ENCODE measurements around the gene SNX12. TPM values are rescaled to one million over a fixed set of nuclear protein-coding genes. Genes with fewer than 3 reads are reported as not detected.
A peak's percentile ranks its signal among the peaks of the same experiment; 100 is the strongest.

SNX12 gene
- total RNA-seq, 1 donor from 2014 or later: 78.3 TPM

DNA sequence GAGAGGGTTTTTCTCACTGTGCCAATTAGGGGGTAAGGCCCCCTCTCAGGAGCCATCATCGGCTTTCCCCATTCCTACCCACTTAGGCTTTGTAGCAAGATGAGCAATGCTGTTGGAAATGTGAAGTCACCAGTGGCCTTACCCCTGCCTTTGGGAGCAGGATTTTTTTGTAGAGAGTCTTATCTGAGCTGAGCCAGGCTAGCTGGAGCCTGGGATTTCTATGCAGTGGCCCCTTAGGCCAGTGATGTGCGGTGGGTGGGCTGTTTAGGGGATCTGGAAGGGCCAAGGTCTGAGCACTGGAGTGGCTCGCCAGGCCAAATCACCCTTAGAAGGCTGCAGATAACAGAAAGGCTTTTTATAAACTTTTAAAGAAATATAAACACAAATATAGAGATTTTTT, 34.2 kb upstream of the SNX12 start:
- peaks cover 58% of the 10 kb centered on the region for H3K4me1 Mint-ChIP-seq
- no peak for DNase-seq (ENCODE audit: low read depth, low spot score)
- H3K9me3 Mint-ChIP-seq: peaks cover 4% of the 10 kb centered on the region
- peak overlapping the region; percentile 75 for H3K4me3 Mint-ChIP-seq
- H3K36me3 Mint-ChIP-seq (ENCODE audit: low read depth): peaks cover 5% of the 10 kb centered on the region
- H3K27ac Mint-ChIP-seq (ENCODE audit: unreplicated experiment): no peak overlapping the region
- TF ChIP-seq, protein P1, sequence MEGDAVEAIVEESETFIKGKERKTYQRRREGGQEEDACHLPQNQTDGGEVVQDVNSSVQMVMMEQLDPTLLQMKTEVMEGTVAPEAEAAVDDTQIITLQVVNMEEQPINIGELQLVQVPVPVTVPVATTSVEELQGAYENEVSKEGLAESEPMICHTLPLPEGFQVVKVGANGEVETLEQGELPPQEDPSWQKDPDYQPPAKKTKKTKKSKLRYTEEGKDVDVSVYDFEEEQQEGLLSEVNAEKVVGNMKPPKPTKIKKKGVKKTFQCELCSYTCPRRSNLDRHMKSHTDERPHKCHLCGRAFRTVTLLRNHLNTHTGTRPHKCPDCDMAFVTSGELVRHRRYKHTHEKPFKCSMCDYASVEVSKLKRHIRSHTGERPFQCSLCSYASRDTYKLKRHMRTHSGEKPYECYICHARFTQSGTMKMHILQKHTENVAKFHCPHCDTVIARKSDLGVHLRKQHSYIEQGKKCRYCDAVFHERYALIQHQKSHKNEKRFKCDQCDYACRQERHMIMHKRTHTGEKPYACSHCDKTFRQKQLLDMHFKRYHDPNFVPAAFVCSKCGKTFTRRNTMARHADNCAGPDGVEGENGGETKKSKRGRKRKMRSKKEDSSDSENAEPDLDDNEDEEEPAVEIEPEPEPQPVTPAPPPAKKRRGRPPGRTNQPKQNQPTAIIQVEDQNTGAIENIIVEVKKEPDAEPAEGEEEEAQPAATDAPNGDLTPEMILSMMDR (conservative IDR thresholded peaks at IDR 0.05): no peak
- H3K27me3 Mint-ChIP-seq (ENCODE audit: low read depth): peaks cover 28% of the 10 kb centered on the region

DNA sequence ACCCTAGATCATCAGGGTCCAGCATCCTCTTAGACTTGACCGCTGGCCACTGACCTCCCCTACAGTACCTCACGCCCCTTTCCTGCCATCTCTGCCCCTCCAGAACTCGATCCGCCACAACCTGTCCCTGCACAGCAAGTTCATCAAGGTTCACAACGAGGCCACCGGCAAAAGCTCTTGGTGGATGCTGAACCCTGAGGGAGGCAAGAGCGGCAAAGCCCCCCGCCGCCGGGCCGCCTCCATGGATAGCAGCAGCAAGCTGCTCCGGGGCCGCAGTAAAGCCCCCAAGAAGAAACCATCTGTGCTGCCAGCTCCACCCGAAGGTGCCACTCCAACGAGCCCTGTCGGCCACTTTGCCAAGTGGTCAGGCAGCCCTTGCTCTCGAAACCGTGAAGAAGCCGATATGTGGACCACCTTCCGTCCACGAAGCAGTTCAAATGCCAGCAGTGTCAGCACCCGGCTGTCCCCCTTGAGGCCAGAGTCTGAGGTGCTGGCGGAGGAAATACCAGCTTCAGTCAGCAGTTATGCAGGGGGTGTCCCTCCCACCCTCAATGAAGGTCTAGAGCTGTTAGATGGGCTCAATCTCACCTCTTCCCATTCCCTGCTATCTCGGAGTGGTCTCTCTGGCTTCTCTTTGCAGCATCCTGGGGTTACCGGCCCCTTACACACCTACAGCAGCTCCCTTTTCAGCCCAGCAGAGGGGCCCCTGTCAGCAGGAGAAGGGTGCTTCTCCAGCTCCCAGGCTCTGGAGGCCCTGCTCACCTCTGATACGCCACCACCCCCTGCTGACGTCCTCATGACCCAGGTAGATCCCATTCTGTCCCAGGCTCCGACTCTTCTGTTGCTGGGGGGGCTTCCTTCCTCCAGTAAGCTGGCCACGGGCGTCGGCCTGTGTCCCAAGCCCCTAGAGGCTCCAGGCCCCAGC, 32.7 kb upstream of the SNX12 start:
- Mint-ChIP-seq H3K4me1 (peaks cover 51% of the 10 kb centered on the region), H3K36me3 (ENCODE audit: low read depth) (peaks cover 5% of the 10 kb centered on the region), H3K9me3 (no peaks in the 10 kb centered on the region), H3K27ac (ENCODE audit: unreplicated experiment) (no peak overlapping the region), H3K27me3 (ENCODE audit: low read depth) (peaks cover 38% of the 10 kb centered on the region), H3K4me3 (no peak overlapping the region)
- TF ChIP-seq, protein P1 (conservative IDR thresholded peaks at IDR 0.05): no peak
- DNase-seq (ENCODE audit: low read depth, low spot score): no peak

DNA sequence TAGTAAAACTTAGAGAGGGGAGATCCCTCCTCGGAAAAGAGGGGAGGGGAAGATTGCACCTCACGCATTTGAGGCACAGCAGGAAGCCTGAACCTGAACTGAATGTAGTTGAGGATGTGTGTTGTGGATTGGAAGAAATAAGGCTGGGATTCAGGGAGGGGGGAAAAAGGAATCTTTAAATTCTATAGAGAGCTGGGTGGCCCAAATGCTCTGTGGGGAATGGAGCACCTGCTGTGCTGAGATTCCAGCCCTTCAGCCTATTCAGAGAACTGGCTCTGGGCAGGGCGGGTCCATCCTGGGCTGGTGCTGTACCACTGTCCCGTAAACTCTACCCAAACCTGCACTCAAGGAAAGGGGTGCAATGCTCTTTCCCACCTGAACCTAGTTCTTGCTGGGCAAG, 31.6 kb upstream of the SNX12 start:
- Mint-ChIP-seq H3K27me3 (ENCODE audit: low read depth) (peaks cover 41% of the 10 kb centered on the region), H3K36me3 (ENCODE audit: low read depth) (peaks cover 5% of the 10 kb centered on the region), H3K27ac (ENCODE audit: unreplicated experiment) (no peak overlapping the region), H3K4me3 (peak overlapping the region; percentile 69), H3K9me3 (no peaks in the 10 kb centered on the region), H3K4me1 (peaks cover 51% of the 10 kb centered on the region)
- no peak for DNase-seq (ENCODE audit: low read depth, low spot score)
- TF ChIP-seq, protein P1 (conservative IDR thresholded peaks at IDR 0.05): no peak

DNA sequence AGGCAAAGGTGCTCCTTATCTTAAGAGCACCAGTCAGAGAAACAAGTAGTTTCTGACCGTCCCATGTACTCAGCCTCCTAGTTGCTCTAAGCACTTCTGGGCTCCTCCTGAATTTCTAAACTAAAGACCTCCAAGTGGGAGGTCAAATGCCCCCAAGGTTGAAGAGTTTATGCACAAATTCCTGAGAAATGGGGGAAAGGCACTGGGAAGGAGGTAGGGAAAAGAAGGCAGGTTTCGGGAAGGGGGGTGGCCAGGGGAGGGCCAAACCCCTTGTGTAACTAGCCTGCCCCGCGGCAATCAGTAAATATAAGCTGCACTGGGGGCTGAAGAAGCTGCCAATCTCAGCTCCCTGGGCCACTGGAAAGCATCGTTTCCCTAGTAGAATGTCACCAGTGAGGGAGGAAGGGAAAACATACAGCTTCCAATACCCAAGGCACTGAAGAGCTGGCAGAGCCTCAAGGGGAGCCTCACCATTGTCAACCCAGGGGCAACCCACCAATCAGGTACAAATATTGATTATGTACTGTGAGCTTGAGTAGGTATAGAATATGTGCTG, 30.9 kb upstream of the SNX12 start:
- no peaks in the 10 kb centered on the region for H3K9me3 Mint-ChIP-seq
- H3K36me3 Mint-ChIP-seq (ENCODE audit: low read depth): peaks cover 3% of the 10 kb centered on the region
- H3K27ac Mint-ChIP-seq (ENCODE audit: unreplicated experiment): no peak overlapping the region
- DNase-seq (ENCODE audit: low read depth, low spot score): no peak
- peaks cover 43% of the 10 kb centered on the region for H3K27me3 Mint-ChIP-seq (ENCODE audit: low read depth)
- H3K4me3 Mint-ChIP-seq: peak overlapping the region; percentile 69
- TF ChIP-seq, protein P1 (conservative IDR thresholded peaks at IDR 0.05): no peak
- H3K4me1 Mint-ChIP-seq: peaks cover 44% of the 10 kb centered on the region

DNA sequence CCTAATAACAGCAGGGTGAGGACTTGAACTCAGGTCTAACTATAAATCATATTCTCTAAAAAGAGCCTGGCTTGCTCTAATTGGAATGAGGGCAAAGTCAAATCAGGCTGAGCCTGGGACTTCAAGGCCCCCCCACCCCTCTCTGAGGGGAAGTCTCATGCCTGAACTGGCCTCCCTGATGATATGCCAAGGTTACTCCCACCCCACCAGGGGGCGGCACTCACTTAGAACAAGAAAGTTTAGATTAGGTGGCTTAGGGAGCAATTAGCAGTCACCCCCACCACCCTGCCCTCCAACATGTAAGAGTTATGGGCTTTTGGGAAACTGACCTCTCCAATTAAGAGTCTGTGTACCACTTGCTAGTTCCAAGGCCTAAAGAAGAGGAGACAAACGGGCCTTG, 30.2 kb upstream of the SNX12 start:
- peaks cover 3% of the 10 kb centered on the region for H3K36me3 Mint-ChIP-seq (ENCODE audit: low read depth)
- H3K27me3 Mint-ChIP-seq (ENCODE audit: low read depth): peaks cover 44% of the 10 kb centered on the region
- no peaks in the 10 kb centered on the region for H3K9me3 Mint-ChIP-seq
- H3K27ac Mint-ChIP-seq (ENCODE audit: unreplicated experiment): no peak overlapping the region
- peak overlapping the region; percentile 69 for H3K4me3 Mint-ChIP-seq
- DNase-seq (ENCODE audit: low read depth, low spot score): peak; percentile 15
- TF ChIP-seq, protein P1 (conservative IDR thresholded peaks at IDR 0.05): peak; percentile 54
- H3K4me1 Mint-ChIP-seq: peaks cover 37% of the 10 kb centered on the region

Measured in neural crest cell (in vitro differentiated cells).